GM12801 (cell line): Measurements from ENCODE around the gene PERP.

Source experiments
- CTCF ChIP-seq: IDR thresholded peaks from one replicate; pipeline ENCODE4 v1.5.1; 2011; ENCODE audit warnings: control low read depth; ENCODE audit not compliant: insufficient read length; ENCODE audit errors: extremely low read depth

The PERP gene

DNA sequence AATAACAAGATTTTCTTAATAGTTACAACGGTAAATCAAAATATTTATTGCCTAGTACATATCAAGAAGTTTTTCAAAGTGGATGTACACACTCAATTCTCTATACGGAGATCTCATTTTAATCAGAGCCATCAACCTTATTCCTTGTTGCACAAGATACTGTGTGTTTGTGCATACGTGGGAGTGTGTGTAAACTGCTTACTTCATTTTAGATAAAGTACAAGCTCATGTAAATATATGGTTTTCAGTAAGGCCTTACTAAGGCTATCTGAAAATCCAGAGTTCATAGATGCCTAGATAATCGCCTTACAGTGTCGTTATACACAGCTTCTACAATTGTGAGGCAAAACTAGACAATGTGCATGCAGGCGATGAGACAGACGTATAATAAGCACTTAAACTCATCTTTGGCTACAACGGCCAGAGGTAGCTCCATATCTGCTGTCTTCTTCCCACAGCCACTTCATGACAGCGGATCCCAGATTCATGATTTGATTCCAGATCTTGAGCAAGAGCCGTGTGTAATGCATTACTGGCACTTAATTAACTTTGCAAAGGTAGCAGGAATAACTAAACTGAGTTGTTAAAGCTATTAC, 2.5 kb downstream of the PERP start:
- no peak for TF ChIP-seq CTCF

GRCh38 chr6:138103871-138104270, 3.3 kb downstream of the PERP start:
- TF ChIP-seq CTCF, result no peak

GRCh38 chr6:138101946-138102731, 5.1 kb downstream of the PERP start:
- TF ChIP-seq CTCF, result no peak

- no peak for TF ChIP-seq CTCF
Observed at GRCh38 chr6:138099832-138100231, 7.4 kb downstream of the PERP start.

DNA sequence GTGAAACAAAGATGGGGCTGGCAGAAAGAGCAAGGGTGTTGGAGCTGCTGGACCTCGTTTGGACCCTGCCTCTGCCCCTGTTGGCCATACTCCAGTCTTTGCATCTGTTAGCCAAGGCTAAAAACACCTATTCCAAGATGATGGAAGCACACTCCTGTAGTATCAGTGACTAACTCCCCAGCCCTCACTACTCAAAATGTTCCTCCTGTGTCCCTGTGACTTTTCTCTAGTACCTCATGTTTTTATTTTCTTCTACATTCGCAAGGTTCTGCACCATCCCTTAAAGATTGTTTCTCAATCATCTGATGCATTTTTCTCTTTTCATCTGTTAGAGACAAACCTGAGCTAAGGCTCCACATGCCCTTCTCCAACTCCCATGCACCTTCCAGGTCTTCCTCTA, 8.9 kb downstream of the PERP start:
- TF ChIP-seq CTCF, result no peak

GRCh38 chr6:138094260-138094659, 13.0 kb downstream of the PERP start:
- no peak for TF ChIP-seq CTCF

DNA sequence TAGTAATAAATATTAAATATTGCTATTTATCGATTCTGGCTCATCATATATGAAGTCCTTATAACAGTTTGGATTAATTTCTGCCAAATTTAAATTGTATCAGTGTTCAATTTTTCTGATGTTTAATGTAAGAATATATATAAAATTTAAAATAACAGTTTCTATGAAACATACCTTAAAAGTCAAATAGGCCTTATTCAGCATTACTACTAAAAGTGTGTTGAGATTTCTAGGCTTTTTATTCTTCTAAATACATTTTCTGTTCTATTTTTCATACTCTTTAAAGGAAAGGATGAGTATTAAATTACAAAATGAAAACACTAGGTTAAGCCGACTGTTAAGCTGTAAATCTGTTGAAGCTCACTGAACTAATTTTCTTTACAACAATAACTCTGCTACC, 13.6 kb downstream of the PERP start:
- no peak for TF ChIP-seq CTCF
